ENCODE measurements around the gene MGAT1. TPM values are rescaled to one million over a fixed set of nuclear protein-coding genes. Genes with fewer than 3 reads are reported as not detected.

MGAT1 gene
- total and polyA plus RNA-seq, 2 of the 8 experiments (the other 6 are each of a cell fraction or from before 2014, with no cell fraction given): 66.8 to 77.0 TPM

- TF ChIP-seq CHD7 (IDR thresholded peaks at IDR 0.05; ENCODE audit: insufficient replicate concordance, low read length): no peak
- no peak for TF ChIP-seq HDAC6 (IDR thresholded peaks at IDR 0.05; ENCODE audit: low read depth, low read length)
- TF ChIP-seq SUZ12 (IDR thresholded peaks at IDR 0.05; ENCODE audit: low read length): no peak
- no peak for TF ChIP-seq TBP (IDR thresholded peaks at IDR 0.05; ENCODE audit: low read depth, low read length)
- no peak for TF ChIP-seq CEBPB (IDR thresholded peaks at IDR 0.05; ENCODE audit: low read depth, low read length)
- TF ChIP-seq RFX5 (IDR thresholded peaks at IDR 0.05; ENCODE audit: borderline replicate concordance, low read depth, low read length): no peak
- TF ChIP-seq SIRT6 (IDR thresholded peaks at IDR 0.05; ENCODE audit: low read length): no peak
These were observed 21.5 kb upstream of the MGAT1 start (continued) for GRCh38 chr5:180823940-180824629.
